IPS-18c (cell line): ENCODE results near the gene MRTFB.

Experiments used
- H3K4me3 ChIP-seq: 2 replicates; pipeline ENCODE4 v1.7.0; 2013; ENCODE audit warnings: low read depth, mild to moderate bottlenecking, low read length, moderate library complexity; ENCODE audit not compliant: insufficient read depth
- H3K9me3 ChIP-seq: one replicate; pipeline ENCODE4 v1.6.1; 2013; ENCODE audit warnings: mild to moderate bottlenecking, low read length, moderate library complexity; ENCODE audit not compliant: control insufficient read depth, insufficient read depth

MRTFB gene

DNA sequence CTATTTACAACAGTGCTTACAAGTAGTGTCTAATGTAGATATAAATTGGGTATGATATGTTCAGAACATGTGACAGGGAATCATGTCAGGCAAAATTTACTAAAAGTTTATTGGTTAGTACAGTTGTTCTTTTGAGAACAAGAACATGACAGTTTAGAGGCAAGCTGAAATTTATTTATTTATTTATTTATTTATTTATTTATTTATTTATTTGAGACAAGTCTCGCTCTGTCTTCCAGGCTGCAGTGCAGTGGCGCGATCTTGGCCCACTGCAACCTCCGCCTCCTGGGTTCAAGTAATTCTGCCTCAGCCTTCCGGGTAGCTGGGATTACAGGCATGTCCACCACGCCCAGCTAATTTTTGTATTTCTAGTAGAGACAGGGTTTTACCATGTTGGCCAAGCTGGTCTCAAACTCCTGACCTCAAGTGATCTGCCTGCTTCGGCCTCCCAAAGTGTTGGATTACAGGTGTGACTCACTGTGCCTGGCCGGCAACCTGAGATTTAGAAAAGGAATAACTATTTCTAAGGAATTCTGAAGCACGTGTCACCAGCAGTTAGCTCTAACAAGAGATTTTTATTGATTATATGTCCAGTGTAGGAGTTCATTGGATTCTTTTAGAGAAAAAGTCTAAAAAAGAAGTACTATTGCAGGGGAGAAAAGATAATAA is 24.9 kb downstream of the MRTFB start:
- Histone ChIP-seq H3K4me3 (no peak overlapping the region), H3K9me3 (no peaks in the 10 kb centered on the region)

DNA sequence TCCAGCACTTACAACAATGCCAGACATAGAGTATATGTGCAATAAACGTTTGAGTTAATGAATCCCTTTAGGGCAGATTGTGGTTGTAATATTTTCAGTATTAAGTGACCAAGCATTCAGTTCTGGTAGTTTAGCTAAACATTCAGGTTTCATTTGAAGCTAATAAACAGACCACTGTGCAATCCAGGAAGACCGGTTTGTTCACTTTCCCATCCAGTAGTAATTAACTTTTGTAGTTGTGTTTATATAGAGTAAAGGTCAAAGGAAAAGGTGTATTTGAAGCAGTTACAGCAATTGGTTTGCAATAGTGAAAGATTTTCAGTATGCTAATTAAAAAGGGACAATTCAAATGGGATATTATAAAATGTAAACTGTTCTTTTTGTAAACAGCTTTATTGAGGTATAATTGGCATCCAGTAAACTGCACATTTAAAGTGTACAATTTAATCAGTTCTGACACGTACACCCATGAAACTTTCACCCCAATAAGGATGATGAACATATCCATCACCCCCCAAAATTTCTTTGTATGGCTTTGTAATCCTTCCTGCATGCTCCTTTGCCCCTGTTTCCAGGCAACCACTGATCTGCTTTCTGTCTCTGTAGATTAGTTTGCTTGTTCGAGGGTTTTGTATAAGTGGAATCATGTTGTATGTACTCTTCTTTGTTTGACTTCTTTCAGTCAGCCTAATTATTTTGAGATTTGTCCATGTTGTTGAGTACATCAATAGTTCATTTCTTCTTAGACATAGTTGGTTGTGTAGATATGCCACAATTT is 26.3 kb downstream of the MRTFB start:
- Histone ChIP-seq H3K4me3 (no peak overlapping the region), H3K9me3 (no peaks in the 10 kb centered on the region)

DNA sequence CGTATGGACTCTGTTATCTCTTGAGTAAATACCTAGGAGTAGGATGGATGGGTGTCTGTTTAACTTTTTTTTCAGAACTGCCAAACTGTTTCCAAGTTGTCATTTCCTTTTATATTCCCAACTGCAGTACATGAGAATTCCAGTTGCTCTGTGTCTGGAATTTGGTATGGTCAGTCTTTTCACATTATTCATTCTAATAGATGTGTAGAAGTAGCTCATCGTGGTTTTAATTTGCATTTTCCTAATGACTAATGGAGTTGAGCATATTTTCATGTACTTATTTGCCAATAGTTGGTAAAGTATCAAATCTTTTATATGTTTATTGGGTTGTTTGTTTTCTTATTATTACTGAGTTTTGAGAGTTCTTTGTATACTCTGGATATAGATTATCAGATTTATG is 27.0 kb downstream of the MRTFB start:
- Histone ChIP-seq H3K9me3 (no peaks in the 10 kb centered on the region), H3K4me3 (no peak overlapping the region)

- Histone ChIP-seq H3K9me3 (no peaks in the 10 kb centered on the region), H3K4me3 (no peak overlapping the region)
Observed at GRCh38 chr16:14100825-14101224, 29.7 kb downstream of the MRTFB start.

GRCh38 chr16:14101415-14101814 is 30.3 kb downstream of the MRTFB start:
- Histone ChIP-seq H3K9me3 (no peaks in the 10 kb centered on the region), H3K4me3 (no peak overlapping the region)

DNA sequence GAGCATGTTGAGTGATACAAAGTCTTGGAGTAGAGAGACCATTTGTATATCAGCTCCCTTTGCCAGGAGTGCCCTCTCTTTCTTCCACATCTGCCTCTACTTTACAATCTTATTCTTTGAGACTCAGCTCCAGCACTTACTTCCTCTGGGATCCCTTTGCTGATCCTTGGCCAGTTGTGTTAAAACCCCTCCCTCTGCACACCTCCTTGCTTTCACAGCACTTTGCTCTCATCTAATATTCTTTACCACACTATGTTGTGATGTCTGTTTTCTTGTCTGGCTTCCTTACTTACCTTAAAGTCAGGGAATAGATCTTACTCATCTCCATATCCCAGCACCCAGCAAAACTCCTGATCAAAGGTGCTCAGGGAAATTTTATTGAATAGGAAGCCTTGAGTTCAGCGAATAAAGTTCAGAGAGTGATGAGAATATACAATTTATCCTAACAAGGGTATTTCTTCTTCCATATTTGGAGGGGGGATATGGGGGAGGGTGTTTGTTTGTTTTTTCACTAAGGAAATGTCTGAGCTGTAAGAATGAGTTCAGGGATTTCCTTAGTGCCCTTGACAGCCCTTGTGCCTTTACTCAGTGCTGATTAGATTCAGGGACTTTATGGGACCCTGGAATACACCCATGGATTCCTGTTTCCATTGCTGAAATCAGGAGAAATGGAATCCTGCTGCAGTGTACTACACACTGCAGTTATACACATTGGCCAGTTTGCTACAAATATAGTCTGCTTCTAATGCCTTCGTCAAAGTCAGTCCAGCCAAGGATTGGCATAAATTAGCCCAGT is 32.0 kb downstream of the MRTFB start:
- H3K4me3 ChIP-seq = no peak overlapping the region
- no peaks in the 10 kb centered on the region for H3K9me3 ChIP-seq

GRCh38 chr16:14104066-14104465 is 32.9 kb downstream of the MRTFB start:
- Histone ChIP-seq H3K4me3 (no peak overlapping the region), H3K9me3 (no peaks in the 10 kb centered on the region)

GRCh38 chr16:14105760-14106375 is 34.7 kb downstream of the MRTFB start:
- Histone ChIP-seq H3K9me3 (no peaks in the 10 kb centered on the region), H3K4me3 (no peak overlapping the region)

DNA sequence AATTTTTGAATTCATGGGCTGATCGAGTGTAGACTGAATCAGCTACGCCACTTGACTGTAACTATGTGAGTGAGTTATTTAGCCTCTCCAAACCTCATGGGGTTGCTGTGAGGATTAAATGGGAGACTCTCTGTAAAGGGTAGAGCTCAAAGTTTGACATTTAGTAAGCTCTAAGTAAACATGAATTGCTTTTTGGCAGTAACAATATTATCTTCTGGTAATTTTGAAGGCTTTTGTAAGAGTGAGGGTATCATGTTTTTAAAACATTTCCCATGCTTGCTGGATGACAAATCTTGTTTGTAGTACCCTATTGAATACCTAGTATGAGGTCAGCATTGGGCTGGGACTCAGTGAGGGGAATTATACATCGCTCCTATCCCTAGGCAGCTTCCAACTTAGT is 35.3 kb downstream of the MRTFB start:
- H3K9me3 ChIP-seq = no peaks in the 10 kb centered on the region
- H3K4me3 ChIP-seq = no peak overlapping the region

DNA sequence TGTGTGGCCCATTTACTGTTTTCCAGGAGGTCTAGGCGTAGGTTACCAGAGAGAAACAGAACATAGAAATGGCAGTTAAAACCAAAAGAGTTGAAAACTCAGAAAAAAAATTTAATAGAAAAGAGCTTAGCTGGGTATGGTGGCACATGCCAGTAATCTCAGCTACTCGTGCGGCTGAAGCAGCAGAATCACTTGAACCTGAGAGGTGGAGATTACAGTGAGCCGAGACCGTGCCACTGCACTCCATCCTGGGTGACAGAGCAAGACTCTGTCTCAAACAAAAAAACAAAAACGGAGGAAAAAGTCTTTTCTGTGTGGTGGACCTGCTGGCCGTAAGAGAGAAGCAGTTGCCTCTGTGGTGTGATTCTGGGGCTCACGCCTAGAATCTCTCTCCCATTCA is 35.8 kb downstream of the MRTFB start:
- no peak overlapping the region for H3K4me3 ChIP-seq
- no peaks in the 10 kb centered on the region for H3K9me3 ChIP-seq

DNA sequence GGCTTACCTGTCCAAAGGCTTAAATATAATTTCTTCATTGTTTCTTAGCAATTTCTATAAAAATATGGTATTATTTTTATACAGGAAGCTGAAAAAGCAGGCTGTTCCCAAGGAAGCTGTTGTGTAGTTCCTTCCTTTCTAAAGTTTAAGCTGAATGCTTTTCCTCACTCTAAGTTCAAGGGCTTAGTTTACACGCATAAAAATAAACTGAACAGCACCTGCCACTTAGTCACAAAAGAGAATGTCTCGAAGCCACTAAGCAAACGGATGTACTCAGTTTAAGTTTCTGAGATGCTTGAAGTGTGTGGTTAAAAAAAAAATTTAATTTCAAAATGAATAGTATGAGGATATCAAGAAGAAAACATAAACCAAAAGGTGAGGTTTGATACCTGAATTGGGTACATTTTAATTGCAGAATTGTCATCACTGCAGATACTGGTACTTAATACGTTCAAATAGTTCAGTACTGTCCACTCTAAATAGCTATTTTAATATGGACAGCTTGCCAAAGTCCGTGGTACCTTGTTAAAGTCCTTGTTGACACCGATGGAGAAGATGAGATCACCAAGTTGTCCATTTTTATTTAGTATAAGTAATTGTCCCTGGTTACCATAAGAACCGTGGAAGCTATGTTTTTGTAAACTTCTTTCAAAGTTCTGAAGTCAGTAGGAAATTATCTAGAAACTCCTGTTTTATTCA is 38.1 kb downstream of the MRTFB start:
- no peaks in the 10 kb centered on the region for H3K9me3 ChIP-seq

GRCh38 chr16:14109782-14110727 is 38.9 kb downstream of the MRTFB start:
- Histone ChIP-seq H3K4me3 (no peak overlapping the region), H3K9me3 (no peaks in the 10 kb centered on the region)

More for the DNA sequence above, 38.1 kb downstream of the MRTFB start:
- no peak overlapping the region for H3K4me3 ChIP-seq

- Histone ChIP-seq H3K9me3 (no peaks in the 10 kb centered on the region), H3K4me3 (no peak overlapping the region)
Observed at GRCh38 chr16:14110728-14111251, 39.7 kb downstream of the MRTFB start.

DNA sequence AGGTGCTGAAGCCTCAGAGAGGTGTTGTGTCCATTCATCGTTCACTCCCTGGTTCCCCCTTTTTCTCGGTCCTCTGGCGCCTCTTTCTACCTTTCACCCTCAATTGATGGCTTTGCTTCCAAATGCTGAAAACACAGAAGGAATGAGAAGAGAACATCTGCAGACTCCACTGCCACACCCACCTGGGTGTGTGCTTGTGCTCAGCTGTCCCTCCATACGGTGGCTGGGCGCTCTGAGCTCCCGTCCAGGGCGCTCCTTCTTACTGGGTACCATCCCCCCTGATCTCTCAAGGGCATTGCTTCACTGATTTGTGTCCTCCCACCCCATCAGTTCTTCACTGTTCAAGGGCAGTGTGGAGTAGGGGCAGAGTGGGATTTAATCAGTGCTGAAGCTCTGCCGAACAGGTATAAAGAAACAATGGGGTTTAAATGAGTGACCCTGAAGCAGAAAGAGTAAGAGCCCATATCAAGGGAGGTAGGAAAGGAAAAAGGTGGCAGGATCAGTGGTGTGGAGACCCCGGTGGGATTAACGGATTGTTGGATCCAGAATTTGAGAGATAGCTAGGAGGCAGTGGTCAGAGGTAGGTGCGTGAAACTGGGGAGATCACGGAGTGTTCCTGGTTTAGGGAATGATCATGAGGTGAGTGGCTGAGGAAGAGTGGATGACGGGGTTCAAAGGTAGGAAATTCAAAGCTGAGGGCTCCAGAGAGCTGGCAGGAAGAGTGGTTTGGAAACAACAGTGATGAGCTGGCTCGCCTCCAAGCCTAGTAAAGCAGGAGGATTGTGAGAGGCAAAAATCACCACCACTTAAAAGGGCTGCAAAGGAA is 40.8 kb downstream of the MRTFB start:
- H3K4me3 ChIP-seq = no peak overlapping the region
- no peaks in the 10 kb centered on the region for H3K9me3 ChIP-seq

DNA sequence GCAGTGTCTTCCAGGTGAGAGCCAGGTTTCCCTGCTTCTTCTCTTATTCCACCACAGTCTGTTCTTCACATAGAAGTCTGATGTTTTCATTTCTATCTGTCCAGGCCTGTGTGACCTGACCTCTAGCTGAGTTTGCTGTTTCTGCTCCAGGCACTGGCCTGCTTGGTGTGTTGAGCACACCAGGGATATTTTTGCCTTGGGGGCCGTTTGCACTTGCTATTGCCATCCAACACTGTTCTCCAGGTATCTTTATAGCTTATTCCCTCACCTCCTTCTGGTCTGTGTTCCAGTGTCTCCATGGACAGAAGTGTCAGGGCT is 41.4 kb downstream of the MRTFB start:
- H3K4me3 ChIP-seq = no peak overlapping the region

More for the DNA sequence above, 41.4 kb downstream of the MRTFB start:
- no peaks in the 10 kb centered on the region for H3K9me3 ChIP-seq
